ENCODE data around the gene AFMID.
A peak's percentile ranks its signal among the peaks of the same experiment; 100 is the strongest.

Gene AFMID

GRCh38 chr17:78210111-78210510 lies 22.9 kb downstream of the AFMID start:
- no peak overlapping the region for H3K9ac ChIP-seq (ENCODE audit: low read length)
- H4K20me1 ChIP-seq (ENCODE audit: low read depth, low read length): no peaks in the 10 kb centered on the region
- H3F3A ChIP-seq (ENCODE audit: insufficient read depth): no peaks in the 10 kb centered on the region
- H3K9me2 ChIP-seq (replicated peaks; ENCODE audit: insufficient read depth, low read length): no peaks in the 10 kb centered on the region
- H3K79me2 ChIP-seq (ENCODE audit: insufficient read depth, low read length): peaks cover 10% of the 10 kb centered on the region
- no peak overlapping the region for H3K4me3 ChIP-seq (ENCODE audit: insufficient read depth, low read length, poor library complexity, severe bottlenecking)
- TF ChIP-seq CTCF (IDR thresholded peaks at IDR 0.05; ENCODE audit: insufficient read depth, low read length, poor library complexity, severe bottlenecking): no peak
- no peak for TF ChIP-seq EZH2phosphoT487 (conservative IDR thresholded peaks at IDR 0.05; ENCODE audit: low read length)
- H3K36me3 ChIP-seq (ENCODE audit: low read length): no peaks in the 10 kb centered on the region
- H2AFZ ChIP-seq (ENCODE audit: low read depth, low read length, severe bottlenecking): no peak overlapping the region
- H3K9me3 ChIP-seq (ENCODE audit: insufficient read depth, low read length): no peaks in the 10 kb centered on the region
- H3K4me2 ChIP-seq (ENCODE audit: low read depth, low read length, poor library complexity, severe bottlenecking): no peak overlapping the region
- H3K27me3 ChIP-seq (ENCODE audit: low read length): no peaks in the 10 kb centered on the region
- no peak overlapping the region for H3K27ac ChIP-seq (ENCODE audit: low read depth, low read length)

- no peak overlapping the region for H2AFZ ChIP-seq (ENCODE audit: low read depth, low read length, severe bottlenecking)
- TF ChIP-seq CTCF (IDR thresholded peaks at IDR 0.05; ENCODE audit: insufficient read depth, low read length, poor library complexity, severe bottlenecking) (no peak), EZH2phosphoT487 (conservative IDR thresholded peaks at IDR 0.05; ENCODE audit: low read length) (no peak)
- H3K36me3 ChIP-seq (ENCODE audit: low read length): no peaks in the 10 kb centered on the region
- no peaks in the 10 kb centered on the region for H3K9me3 ChIP-seq (ENCODE audit: insufficient read depth, low read length)
- no peak overlapping the region for H3K4me3 ChIP-seq (ENCODE audit: insufficient read depth, low read length, poor library complexity, severe bottlenecking)
- H3K27ac ChIP-seq (ENCODE audit: low read depth, low read length): no peak overlapping the region
- H3K9ac ChIP-seq (ENCODE audit: low read length): no peak overlapping the region
- H3K27me3 ChIP-seq (ENCODE audit: low read length): no peaks in the 10 kb centered on the region
- no peaks in the 10 kb centered on the region for H4K20me1 ChIP-seq (ENCODE audit: low read depth, low read length)
- no peak overlapping the region for H3K4me2 ChIP-seq (ENCODE audit: low read depth, low read length, poor library complexity, severe bottlenecking)
- H3K79me2 ChIP-seq (ENCODE audit: insufficient read depth, low read length): peaks cover 19% of the 10 kb centered on the region
- H3K9me2 ChIP-seq (replicated peaks; ENCODE audit: insufficient read depth, low read length): no peaks in the 10 kb centered on the region
- H3F3A ChIP-seq (ENCODE audit: insufficient read depth): no peaks in the 10 kb centered on the region
Measured at GRCh38 chr17:78211032-78211431, 23.9 kb downstream of the AFMID start.

- Histone ChIP-seq H4K20me1 (ENCODE audit: low read depth, low read length) (no peaks in the 10 kb centered on the region), H3K27ac (ENCODE audit: low read depth, low read length) (peak within 1 kb of the TSS; percentile 73), H3K9me3 (ENCODE audit: insufficient read depth, low read length) (no peaks in the 10 kb centered on the region), H2AFZ (ENCODE audit: low read depth, low read length, severe bottlenecking) (peak within 1 kb of the TSS; percentile 82), H3F3A (ENCODE audit: insufficient read depth) (no peaks in the 10 kb centered on the region), H3K9ac (ENCODE audit: low read length) (peak within 1 kb of the TSS; percentile 96), H3K4me3 (ENCODE audit: insufficient read depth, low read length, poor library complexity, severe bottlenecking) (peak within 1 kb of the TSS; percentile 88), H3K27me3 (ENCODE audit: low read length) (no peaks in the 10 kb centered on the region), H3K4me2 (ENCODE audit: low read depth, low read length, poor library complexity, severe bottlenecking) (peak within 1 kb of the TSS; percentile 96), H3K36me3 (ENCODE audit: low read length) (peaks cover 3% of the 10 kb centered on the region; the same call in 1 of the 2 replicates), H3K79me2 (ENCODE audit: insufficient read depth, low read length) (peaks cover 27% of the 10 kb centered on the region), H3K9me2 (replicated peaks; ENCODE audit: insufficient read depth, low read length) (no peaks in the 10 kb centered on the region)
- TF ChIP-seq EZH2phosphoT487 (conservative IDR thresholded peaks at IDR 0.05; ENCODE audit: low read length) (no peak), CTCF (IDR thresholded peaks at IDR 0.05; ENCODE audit: insufficient read depth, low read length, poor library complexity, severe bottlenecking) (no peak)
Measured at GRCh38 chr17:78214016-78214705, 27.0 kb downstream of the AFMID start, which contains the start of gene BIRC5. BIRC5 (plus strand) TSS chr17:78214253; CDS start chr17:78214317, 64 bp downstream.
